ENCODE results near the gene CD80.

Gene CD80

GRCh38 chr3:119542168-119542767 lies 17.1 kb downstream of the CD80 start:
- DNase-seq = no peak

- no peak for DNase-seq
Measured at GRCh38 chr3:119541547-119541946, 17.9 kb downstream of the CD80 start.

- DNase-seq = no peak
Measured at GRCh38 chr3:119538772-119539171, 20.6 kb downstream of the CD80 start.

- DNase-seq = no peak
Measured at GRCh38 chr3:119536757-119537156, 22.7 kb downstream of the CD80 start.

- no peak for DNase-seq
Measured at GRCh38 chr3:119534296-119534695, 25.1 kb downstream of the CD80 start.

- DNase-seq = no peak
Measured at GRCh38 chr3:119531151-119531550, 28.3 kb downstream of the CD80 start.

GRCh38 chr3:119530456-119530855 lies 29.0 kb downstream of the CD80 start:
- no peak for DNase-seq

GRCh38 chr3:119529883-119530282 lies 29.5 kb downstream of the CD80 start:
- DNase-seq = no peak

GRCh38 chr3:119527714-119528113 lies 31.7 kb downstream of the CD80 start:
- no peak for DNase-seq

- DNase-seq = no peak
Measured at GRCh38 chr3:119524931-119525662, 34.3 kb downstream of the CD80 start.

GRCh38 chr3:119518026-119518425 lies 41.4 kb downstream of the CD80 start:
- DNase-seq = no peak

GRCh38 chr3:119517112-119517511 lies 42.3 kb downstream of the CD80 start:
- no peak for DNase-seq

GRCh38 chr3:119514637-119515036 lies 44.8 kb downstream of the CD80 start:
- no peak for DNase-seq

- no peak for DNase-seq
Measured at GRCh38 chr3:119510690-119511089, 48.7 kb downstream of the CD80 start.

GRCh38 chr3:119508172-119508845 lies 51.1 kb downstream of the CD80 start:
- DNase-seq = no peak

- DNase-seq = no peak
Measured at GRCh38 chr3:119507404-119507803, 52.0 kb downstream of the CD80 start.

GRCh38 chr3:119506631-119507030 lies 52.8 kb downstream of the CD80 start:
- DNase-seq = no peak

GRCh38 chr3:119500901-119501300 lies 58.5 kb downstream of the CD80 start:
- DNase-seq = no peak

- DNase-seq = no peak
Measured at GRCh38 chr3:119500265-119500664, 59.1 kb downstream of the CD80 start.

GRCh38 chr3:119498186-119499011 lies 61.0 kb downstream of the CD80 start, which contains the start of gene TIMMDC1:
Gene TIMMDC1 (plus strand): TSS chr3:119498547. CDS start chr3:119498734, 187 bp downstream.
- peak; percentile 92 to 97 (median 94) for DNase-seq

- no peak for DNase-seq
Measured at GRCh38 chr3:119497820-119498185, 61.6 kb downstream of the CD80 start.

GRCh38 chr3:119494597-119494996 lies 64.8 kb downstream of the CD80 start:
- DNase-seq = no peak

- DNase-seq = no peak
Measured at GRCh38 chr3:119492810-119493209, 66.6 kb downstream of the CD80 start.
